ENCODE results near the gene ERCC8.

DNA sequence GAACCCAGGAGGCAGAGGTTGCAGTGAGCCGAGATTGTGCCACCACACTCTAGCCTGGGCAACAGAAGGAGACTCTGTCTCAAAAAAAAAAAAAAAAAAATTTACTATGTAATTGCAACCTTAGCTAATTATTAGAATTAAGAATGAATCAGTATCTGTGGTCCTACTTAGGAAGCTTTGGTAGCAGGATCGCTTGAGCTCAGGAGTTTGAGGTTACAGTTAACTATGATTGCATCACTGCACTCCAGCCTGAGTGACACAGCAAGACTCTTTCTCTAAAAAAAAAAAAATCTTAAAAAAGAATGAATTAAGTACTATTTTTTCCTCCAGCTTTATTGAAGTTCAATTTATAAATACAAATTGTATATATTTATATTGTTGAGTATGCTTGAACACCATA is 16.8 kb upstream of the ERCC8 start:
- TF ChIP-seq, protein P1, sequence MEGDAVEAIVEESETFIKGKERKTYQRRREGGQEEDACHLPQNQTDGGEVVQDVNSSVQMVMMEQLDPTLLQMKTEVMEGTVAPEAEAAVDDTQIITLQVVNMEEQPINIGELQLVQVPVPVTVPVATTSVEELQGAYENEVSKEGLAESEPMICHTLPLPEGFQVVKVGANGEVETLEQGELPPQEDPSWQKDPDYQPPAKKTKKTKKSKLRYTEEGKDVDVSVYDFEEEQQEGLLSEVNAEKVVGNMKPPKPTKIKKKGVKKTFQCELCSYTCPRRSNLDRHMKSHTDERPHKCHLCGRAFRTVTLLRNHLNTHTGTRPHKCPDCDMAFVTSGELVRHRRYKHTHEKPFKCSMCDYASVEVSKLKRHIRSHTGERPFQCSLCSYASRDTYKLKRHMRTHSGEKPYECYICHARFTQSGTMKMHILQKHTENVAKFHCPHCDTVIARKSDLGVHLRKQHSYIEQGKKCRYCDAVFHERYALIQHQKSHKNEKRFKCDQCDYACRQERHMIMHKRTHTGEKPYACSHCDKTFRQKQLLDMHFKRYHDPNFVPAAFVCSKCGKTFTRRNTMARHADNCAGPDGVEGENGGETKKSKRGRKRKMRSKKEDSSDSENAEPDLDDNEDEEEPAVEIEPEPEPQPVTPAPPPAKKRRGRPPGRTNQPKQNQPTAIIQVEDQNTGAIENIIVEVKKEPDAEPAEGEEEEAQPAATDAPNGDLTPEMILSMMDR (IDR thresholded peaks at IDR 0.05), result no peak
- TF ChIP-seq, protein P2, sequence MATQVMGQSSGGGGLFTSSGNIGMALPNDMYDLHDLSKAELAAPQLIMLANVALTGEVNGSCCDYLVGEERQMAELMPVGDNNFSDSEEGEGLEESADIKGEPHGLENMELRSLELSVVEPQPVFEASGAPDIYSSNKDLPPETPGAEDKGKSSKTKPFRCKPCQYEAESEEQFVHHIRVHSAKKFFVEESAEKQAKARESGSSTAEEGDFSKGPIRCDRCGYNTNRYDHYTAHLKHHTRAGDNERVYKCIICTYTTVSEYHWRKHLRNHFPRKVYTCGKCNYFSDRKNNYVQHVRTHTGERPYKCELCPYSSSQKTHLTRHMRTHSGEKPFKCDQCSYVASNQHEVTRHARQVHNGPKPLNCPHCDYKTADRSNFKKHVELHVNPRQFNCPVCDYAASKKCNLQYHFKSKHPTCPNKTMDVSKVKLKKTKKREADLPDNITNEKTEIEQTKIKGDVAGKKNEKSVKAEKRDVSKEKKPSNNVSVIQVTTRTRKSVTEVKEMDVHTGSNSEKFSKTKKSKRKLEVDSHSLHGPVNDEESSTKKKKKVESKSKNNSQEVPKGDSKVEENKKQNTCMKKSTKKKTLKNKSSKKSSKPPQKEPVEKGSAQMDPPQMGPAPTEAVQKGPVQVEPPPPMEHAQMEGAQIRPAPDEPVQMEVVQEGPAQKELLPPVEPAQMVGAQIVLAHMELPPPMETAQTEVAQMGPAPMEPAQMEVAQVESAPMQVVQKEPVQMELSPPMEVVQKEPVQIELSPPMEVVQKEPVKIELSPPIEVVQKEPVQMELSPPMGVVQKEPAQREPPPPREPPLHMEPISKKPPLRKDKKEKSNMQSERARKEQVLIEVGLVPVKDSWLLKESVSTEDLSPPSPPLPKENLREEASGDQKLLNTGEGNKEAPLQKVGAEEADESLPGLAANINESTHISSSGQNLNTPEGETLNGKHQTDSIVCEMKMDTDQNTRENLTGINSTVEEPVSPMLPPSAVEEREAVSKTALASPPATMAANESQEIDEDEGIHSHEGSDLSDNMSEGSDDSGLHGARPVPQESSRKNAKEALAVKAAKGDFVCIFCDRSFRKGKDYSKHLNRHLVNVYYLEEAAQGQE (IDR thresholded peaks at IDR 0.05; ENCODE audit: insufficient read depth in 1 of 2, low read depth in 2 of 2, low read length in 1 of 2), result no peak
- TF ChIP-seq SIN3A (IDR thresholded peaks at IDR 0.05; ENCODE audit: borderline replicate concordance, insufficient read depth, low read depth, low read length) (no peak), POLR2AphosphoS5 (IDR thresholded peaks at IDR 0.05; ENCODE audit: low read depth, low read length) (no peak)

Measured in Panc1 (cell line).